AG10803 (cell line): Measurements from ENCODE around the gene NUB1.
A peak's percentile ranks its signal among the peaks of the same experiment; 100 is the strongest.

ENCODE experiments used
- DNase-seq: peaks from one replicate; pipeline ENCODE4 v3.0.0; 2010; ENCODE audit warnings: low read depth
- H3K4me3 ChIP-seq: 2 replicates; pipeline ENCODE4 v1.5.1; 2011; ENCODE audit warnings: mild to moderate bottlenecking, low read length, control low read depth
- CTCF ChIP-seq: conservative IDR thresholded peaks from 2 replicates; pipeline ENCODE4 v1.5.1; 2011; ENCODE audit warnings: mild to moderate bottlenecking, low read length, control low read depth, inconsistent platforms

NUB1 gene, protein sequence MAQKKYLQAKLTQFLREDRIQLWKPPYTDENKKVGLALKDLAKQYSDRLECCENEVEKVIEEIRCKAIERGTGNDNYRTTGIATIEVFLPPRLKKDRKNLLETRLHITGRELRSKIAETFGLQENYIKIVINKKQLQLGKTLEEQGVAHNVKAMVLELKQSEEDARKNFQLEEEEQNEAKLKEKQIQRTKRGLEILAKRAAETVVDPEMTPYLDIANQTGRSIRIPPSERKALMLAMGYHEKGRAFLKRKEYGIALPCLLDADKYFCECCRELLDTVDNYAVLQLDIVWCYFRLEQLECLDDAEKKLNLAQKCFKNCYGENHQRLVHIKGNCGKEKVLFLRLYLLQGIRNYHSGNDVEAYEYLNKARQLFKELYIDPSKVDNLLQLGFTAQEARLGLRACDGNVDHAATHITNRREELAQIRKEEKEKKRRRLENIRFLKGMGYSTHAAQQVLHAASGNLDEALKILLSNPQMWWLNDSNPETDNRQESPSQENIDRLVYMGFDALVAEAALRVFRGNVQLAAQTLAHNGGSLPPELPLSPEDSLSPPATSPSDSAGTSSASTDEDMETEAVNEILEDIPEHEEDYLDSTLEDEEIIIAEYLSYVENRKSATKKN

DNA sequence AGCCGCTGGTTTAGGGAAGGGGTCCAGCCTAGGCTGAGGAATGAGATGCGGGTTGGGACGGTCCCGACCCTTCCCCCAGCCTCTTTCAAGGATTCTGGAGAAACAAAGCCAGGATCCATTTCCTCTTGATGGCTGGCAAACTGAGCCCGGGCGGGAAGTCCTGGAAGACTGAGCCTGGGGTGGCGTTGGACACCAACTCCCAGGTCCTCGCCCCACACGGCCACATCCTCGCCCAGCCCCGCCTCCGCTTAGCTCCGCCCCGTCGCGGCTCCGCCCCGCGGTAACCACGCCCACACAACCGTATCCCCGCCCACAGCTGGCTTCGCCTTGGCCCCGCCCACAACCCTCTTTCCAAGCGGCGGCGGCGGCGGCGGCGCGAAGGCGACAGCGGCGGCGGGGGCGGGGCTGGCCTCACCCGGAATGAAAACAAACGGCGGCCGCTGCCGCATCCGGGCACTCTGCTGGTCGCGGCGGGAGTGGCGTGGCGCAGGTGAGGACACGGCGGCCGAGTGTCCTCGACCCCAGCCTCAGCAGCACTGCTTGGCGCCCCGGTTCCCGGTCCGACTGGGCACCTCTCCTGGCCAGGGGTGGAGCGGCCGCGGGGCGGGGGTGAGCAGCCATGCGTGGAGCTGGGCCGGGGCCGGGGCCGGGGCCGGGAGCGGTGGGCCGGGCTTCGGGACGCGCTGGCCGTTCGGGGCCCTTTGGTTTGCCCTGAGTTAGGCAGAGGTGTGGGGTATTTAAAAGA, at the start of gene NUB1:
NUB1 (plus strand) TSS at position 456 of the 745 bp plus-strand sequence. CDS start 3,538 bp downstream, outside the sequence.
- DNase-seq: peak; percentile 73
- peak within 1 kb of the TSS; percentile 69 for H3K4me3 ChIP-seq
- no peak for TF ChIP-seq CTCF

- no peak for DNase-seq
- TF ChIP-seq CTCF: no peak
- H3K4me3 ChIP-seq: no peak overlapping the region
Observed at GRCh38 chr7:151292850-151293249, 48.8 kb upstream of the NUB1 start.

DNA sequence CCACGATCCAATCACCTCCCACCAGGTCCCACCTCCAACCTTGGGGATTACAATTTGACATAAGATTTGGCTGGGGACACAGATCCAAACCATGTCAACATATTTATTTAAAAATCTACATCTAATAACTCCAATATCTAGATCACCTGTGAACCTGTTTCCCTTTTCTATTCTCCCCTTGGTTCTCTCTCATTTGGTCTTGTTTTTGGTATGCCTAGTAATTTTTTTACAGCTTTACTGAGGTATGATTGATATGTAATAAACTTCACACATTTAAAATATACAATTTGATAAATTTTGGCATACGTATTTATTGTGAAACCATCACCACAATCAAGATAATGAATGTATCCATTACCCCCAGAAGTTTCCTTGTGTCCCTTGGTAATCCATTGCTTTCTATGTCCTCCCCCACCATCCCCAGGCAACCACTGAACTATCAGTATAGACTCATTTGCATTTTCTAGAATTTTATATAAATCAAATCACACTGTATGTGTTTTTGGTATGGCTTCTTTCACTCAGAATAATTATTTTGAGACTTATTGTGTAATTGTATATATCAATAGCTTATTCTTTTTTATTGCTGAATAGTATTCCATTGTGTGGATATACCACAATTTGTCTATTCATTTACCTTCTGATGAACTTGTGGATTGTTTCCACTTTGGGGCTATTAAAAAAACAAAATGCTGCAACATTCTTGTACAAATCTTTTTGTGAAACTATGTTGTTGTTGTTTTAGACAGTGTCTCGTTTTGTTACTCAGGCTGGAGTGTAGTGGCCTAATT, 45.2 kb upstream of the NUB1 start:
- no peak for DNase-seq
- no peak for TF ChIP-seq CTCF

GRCh38 chr7:151298765-151299164, 42.8 kb upstream of the NUB1 start:
- DNase-seq: no peak
- H3K4me3 ChIP-seq: no peak overlapping the region
- TF ChIP-seq CTCF: no peak

More for the DNA sequence above, 45.2 kb upstream of the NUB1 start:
- H3K4me3 ChIP-seq: no peak overlapping the region

DNA sequence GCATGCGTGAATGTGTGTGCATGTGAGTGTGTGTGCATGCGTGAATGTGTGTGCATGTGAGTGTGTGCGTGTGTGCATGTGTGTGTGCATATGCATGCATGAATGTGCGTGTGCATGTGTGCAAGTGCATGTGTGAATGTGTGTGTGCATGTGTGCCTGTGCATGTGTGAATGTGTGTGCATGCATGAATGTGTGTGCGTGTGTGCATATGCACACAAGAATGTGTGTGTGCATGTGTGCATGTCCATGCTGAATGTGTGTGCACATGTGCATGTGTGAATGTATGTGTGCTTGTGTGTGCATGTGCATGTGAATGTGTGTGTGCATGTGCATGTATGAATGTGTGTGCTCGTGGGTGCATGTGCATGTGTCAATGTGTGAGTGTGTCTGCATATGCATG, 42.1 kb upstream of the NUB1 start:
- TF ChIP-seq CTCF: no peak

GRCh38 chr7:151299940-151300645, 41.5 kb upstream of the NUB1 start:
- no peak overlapping the region for H3K4me3 ChIP-seq
- no peak for DNase-seq
- no peak for TF ChIP-seq CTCF

More for the DNA sequence above, 42.1 kb upstream of the NUB1 start:
- no peak for DNase-seq
- no peak overlapping the region for H3K4me3 ChIP-seq
